Stimulated activated CD8-positive, alpha-beta memory T cell treated with anti-CD3 and anti-CD28 coated beads, Interleukin-15, amount 100 ng/mL, for 24 hours (primary cell): ENCODE results near the gene AQP9.
"Not testable (repeated sequence)": the region's sequence is repeated elsewhere in the genome, so short reads cannot be mapped to it uniquely, and the experiment has no call there.

Experiments used
- DNase-seq: peaks from one replicate; pipeline ENCODE4 v3.0.0-alpha.2; 2020; ENCODE audit warnings: low read depth

Gene AQP9

DNA sequence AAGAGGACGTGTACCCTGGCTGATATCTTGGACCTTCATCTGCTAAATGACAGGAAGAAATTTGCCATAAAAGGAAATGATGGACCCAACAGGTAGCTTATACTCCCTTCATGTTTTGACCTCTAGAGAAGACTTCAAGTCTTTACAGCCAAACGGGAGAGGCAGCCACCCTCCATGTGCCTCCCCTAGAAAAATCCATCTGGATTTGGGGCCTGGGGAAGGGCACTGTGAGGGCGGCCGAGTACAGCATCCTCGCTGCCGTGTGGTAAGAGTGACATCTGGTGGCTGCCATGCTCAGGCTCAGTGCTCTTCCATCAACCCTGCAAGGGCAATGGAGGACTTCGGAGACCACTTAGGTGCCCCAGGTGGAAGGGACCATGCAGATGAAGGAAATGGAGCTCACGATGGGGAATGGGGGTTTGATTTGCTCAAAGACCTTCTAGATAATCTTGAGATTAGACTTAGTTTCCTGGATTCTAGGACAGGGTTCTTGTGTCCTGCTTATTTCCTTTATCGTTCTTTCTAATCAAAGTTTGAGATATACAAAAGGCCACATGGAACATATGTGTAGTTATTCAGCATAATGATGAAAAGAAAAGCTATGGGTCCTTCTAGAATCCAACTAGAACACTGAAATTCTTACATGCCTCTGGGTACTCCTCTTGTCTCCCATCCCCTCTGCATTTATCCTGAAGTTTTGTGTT is 44.4 kb downstream of the AQP9 start:
- no peak for DNase-seq

DNA sequence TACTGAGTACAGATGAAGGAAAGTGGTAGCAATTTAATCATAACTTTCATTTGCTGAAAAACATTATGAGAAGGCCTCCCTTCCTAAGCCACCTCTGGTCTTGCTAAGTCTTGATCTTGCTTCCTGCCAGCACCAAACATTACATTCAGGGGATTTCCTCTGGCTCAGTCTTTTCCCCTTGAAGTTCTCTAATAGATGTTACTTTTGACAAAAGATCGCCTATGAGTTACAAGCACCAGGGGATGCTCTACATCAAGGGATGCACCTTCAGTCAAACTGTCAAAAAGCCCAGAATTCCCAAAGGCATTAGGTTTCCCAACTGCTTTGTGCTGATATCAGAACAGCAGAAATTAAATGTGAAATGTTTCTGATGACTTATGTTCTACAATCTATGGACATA is 47.3 kb downstream of the AQP9 start:
- no peak for DNase-seq

DNA sequence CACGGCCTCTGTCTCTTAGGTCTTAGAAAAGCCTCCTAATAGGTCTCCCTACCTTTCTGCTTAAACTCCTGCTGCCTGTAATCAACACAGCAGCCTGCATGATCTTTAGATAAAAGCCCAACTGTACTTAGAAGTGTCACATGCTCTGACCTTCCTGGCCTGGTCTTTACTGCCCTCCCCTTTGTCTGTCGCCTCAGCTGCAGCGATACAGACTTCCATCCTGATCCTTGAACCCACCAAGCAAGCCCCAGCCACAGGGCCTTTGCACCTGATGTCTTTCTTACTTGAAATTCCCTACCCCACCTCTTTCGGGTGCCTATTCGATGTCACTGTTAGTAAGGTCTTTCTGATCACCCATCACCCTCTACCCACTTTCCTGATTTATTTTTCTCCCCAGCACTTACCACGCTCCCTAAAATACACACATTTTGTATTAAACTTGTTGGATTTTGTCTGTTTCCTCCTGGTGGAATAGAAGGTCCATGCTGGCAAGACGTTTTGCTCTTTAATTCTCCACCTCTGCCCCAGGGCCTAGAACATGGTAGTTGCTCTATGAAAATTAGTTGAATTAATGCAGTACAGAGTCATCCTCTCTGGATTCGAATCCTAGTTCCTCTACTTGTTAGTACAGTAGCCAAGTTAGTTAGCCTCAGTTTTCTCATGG is 51.1 kb downstream of the AQP9 start:
- no peak for DNase-seq

DNA sequence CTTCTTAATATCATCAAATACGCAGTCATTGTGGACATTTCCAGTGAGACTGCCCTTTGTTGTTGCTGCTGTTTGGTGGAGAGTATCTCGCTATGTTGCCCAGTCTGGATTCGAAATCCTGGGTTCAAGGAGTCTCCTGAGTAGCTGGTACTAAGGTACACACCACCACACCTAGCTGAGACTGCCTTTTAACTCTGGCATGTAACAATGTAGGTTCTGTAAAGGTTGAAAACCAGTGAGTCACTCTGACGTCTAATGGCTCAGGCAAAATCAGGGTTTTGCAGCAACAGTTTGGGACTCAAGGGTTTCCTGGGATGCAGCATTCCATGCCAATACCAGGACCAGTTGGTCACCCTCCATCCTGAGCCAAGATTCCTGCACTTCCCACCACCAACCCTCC is 52.2 kb downstream of the AQP9 start:
- no peak for DNase-seq

DNA sequence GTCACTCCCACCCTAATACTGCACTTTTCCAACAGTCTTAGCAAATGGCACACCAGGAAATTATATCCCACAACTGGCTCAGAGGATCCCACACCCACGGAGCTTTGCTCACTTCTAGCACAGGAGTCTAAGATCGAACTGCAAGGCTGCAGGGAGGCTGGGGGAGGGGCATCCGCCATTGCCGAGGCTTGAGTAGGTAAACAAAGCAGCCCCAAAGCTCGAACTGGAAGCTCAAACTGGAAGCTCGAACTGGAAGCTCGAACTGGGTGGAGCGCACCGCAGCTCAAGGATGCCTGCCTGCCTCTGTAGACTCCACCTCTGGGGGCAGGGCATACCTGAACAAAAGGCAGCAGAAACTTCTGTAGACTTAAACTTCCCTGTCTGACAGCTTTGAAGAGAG is 55.5 kb downstream of the AQP9 start:
- DNase-seq = not testable (repeated sequence)

DNA sequence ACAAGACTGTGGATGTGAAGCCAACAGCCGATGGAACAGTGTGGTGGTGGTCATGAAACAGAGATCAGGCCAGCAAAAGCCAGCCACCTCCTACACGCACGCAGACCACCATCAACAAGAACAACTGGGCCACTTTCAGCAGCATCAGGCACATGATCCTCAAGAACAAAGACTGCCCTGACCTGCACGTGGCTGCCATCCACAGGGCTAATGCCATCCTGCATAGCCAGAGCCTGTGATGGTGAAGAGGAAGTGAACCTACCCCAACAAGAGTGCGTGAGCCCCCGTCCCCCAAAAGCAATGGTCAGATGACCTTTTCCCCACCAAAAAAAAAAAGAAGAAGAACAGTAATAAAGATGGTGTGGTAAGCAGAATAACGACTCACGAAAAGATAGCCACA is 62.6 kb downstream of the AQP9 start:
- DNase-seq = no peak

DNA sequence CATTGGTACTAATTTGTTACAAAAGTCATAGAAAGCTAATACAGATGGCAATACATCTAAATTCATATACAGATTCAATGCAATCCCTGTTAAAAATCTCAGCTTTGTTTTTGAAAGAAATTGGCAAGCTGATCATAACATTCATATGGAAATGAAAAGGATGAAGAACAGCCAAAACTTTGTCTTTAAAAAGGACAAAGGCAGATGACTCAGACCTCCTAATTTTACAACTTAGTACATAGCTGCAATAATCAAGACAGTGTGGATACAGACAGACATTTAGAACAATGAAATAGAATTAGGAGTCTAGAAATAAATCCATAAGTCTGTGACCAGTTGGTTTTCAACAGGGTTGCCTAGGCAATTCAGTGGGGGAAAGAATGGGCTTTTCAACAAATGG is 63.3 kb downstream of the AQP9 start:
- no peak for DNase-seq

DNA sequence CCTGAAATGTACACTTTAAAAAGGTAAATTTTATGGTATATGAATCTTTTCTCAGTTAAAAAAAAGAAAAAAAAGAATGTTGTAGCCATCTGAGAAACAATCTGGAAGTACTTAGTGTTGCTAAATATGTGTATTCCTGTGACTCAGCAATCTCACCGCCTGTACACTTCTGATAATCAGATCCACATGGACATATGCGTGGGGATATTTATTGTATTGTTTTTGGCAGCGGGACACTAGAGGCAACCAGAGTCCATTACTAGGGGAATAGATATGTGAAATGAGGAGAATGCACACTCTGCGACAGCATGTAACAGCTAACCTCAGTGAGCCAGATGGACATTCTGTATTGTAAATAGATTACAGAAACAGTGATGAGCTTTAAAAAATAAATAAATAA is 65.4 kb downstream of the AQP9 start:
- DNase-seq = no peak

DNA sequence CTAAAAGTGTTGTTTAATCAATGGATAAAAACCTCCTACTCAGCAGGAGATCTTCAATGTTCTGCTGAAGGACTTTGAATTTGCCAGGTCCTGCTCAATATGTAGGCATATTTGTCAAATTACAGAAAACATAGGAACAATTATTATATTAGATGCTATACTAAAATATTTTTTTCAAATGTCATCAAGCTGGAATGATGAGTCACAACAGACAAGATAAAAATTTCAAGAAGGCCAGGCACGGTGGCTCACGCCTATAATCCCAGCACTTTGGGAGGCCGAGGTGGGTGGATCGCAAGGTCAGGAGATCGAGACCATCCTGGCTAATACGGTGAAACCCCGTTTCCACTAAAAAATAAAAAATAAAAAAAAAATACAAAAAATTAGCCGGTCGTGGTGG is 68.0 kb downstream of the AQP9 start:
- DNase-seq = no peak

DNA sequence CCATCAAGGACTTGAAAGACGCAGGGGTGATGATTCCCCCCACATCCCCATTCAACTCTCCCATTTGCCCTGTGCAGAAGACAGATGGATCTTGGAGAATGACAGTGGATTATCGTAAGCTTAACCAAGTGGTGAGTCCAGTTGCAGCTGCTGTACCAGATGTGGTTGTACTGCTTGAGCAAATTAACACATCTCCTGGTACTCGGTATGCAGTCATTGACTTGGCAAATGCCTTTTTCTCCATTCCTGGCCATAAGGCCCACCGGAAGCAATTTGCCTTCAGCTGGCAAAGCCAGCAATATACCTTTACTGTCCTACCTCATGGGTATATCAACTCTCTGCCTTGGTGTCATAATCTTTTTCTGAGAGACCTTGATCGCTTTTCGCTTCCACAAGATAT is 70.0 kb downstream of the AQP9 start:
- not testable (repeated sequence) for DNase-seq

DNA sequence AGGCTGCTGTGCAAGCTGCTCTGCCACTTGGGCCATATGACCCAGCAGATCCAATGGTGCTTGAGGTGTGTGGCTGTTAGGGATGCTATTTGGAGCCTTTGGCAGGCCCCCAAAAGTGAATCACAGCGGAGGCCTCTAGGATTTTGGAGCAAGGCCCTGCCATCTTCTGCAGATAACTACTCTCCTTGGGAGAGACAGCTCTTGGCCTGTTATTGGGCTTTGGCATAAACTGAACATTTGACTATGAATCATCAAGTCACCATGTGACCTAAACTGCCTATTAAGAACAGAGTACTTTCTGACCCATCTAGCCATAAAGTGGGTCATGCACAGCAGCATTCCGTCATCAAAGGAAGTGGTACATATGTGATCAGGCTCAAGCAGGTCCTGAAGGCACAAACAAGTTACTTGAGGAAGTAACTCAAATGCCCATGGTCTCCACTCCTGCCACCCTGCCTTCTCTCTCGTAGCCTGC is 70.9 kb downstream of the AQP9 start:
- not testable (repeated sequence) for DNase-seq

DNA sequence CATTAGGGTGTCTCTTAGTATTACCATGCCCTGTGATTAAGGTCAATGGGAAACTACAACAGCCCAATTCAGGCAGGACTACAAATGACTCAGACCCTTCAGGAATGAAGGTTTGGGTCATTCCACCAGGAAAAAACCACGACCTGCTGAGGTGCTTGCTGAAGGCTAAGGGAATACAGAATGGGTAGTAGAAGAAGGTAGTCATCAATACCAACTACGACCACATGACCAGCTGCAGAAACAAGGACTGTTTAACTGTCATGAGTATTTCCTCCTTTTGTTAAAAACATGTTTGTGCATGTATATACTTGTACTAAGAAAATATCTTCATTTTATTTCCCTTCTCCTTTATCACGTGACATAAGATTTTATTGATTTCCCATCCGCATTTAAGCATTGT is 71.8 kb downstream of the AQP9 start:
- not testable (repeated sequence) for DNase-seq

DNA sequence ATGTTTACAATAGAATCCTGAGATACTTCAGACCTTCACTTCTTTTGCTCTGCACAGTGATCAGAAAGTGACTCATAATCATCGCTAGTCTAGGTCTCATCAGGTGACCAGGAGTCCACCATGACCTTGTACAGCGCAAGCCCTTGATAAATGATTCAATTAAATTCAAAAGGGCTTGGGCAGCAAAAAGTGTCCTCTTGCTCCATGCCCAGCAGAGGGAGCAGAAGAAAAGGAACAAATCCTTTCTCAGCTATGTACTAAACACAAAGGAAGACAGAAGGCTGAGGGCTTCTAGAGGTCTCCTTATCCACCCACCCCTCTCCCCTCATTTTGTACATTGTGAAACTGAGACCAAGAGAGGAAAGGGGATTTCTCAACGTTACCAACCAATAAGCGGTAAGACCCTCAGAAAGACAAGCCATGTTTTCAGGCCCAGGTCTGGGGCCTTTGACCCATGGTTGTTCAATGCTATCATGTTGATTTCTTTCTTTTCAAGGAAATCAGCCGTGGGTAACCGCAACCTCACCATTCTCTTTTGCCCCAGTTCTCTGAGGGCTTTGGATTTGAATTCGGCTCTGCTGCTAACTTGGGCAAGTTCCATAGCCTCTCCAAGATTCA is 74.8 kb downstream of the AQP9 start:
- no peak for DNase-seq

DNA sequence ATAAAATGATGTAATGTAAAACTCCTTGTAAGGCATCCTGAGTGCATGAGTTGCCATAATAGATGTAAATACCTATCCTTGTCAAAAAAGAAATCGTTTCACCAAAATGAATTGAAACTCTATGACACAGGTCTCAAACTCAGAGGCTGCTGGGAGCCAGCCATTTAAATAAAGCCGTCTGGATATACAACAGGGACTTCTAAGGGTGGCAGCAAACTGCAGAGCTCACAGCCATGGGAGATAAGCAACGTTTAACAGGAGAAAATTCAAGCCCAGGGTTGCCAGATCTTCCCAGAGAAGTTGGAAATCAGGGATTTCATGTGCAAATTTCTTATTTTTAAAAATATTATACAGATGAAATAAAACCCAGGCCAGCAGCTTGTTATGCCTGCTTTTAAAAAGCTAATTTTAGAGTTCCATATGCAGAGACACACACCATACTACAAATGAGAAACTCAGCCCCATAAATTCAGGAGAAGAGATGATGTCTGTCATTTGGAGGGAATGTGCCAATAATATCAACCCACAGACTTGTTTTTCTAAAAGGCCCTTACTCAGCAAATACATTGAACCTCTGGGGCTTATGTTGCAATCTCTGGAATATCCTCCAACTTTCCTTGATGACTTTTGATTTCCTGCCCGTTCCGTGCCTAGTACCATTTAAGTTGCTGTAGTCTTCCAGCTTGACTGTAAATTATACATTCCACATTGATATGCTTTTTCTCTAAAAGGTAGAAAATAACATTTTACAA is 75.6 kb downstream of the AQP9 start:
- no peak for DNase-seq

DNA sequence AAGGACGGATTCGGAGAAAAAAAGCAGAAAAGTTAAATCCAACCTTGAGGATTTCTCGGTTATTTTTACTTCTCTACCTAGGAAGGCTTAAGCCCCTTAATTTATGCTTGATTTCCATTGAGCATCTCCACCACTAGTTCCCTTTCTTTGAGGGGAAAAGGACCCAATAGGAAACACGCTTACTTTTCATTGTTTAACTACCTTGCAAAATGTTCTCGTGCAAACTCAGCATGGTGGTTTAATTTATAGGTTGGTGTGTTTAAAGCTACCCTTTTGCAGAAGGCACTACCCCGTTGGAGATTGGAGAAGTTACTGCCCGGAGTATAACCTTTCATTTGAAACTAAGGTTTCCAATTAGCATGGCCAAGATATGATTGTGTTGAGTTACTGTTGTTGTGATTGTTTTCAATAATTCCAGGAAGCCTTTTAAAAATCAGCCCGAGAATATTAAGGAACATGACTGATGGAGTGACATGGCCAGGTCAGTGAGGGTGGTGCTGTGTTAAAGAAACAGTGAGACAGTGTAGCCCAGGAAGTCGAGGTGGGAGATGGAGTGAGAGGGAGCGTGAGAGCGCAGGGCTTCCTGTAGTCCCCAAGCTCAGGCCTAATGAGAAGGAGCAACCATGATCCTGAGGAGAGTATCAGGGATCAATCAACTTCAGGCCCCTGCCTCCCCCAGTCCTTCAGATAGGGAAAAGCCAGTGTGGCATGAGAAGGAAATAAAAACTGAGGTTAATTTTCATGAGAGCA is 76.6 kb downstream of the AQP9 start:
- DNase-seq = no peak

DNA sequence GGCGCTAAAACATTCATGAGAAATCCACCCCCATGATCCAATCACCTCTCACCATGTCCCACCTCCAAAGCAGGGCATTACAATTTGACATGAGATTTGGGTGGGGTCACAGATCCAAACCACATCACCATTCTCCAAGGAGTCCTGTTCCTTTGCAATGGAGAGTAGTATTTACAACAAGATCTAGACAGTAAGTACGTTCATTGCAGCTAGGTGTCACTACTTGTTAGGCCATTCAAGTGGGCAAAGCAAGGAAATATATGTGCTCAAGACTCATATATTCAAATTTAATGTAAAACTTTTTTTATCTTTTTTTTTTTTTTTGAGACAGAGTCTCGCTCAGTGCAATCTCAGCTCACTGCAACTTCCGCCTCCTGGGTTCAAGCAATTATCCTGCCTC is 79.3 kb downstream of the AQP9 start:
- DNase-seq = no peak

DNA sequence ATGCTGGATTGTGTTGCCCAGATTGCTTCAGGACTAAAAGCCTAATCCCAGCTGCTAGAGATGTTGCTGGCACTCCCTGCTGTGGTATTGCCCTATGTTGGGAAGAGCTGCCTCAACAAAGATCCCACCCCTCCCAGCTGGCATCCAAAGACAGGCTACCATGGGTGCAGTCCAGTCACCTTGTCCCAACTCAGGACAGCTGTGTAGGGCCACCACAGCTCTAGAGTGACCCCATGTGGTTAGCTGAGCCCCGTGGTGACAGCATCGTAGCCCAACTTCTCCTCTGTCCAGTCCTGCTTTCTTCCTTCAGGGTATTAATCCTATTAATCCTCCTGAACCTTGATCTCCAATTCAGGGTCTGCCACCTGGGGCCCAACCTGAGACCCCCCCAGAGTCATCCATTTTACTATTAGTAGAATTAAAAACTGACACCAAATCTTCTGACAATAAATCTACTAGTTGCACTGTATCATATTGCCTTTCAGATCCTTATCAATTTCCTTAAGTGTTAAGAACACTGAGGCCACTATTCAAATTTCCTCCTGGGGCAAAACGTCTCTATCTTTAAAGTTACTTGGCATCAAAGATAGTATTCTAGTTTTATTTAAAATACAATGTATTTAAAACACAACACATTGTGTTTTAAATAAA is 83.5 kb downstream of the AQP9 start:
- DNase-seq = no peak

DNA sequence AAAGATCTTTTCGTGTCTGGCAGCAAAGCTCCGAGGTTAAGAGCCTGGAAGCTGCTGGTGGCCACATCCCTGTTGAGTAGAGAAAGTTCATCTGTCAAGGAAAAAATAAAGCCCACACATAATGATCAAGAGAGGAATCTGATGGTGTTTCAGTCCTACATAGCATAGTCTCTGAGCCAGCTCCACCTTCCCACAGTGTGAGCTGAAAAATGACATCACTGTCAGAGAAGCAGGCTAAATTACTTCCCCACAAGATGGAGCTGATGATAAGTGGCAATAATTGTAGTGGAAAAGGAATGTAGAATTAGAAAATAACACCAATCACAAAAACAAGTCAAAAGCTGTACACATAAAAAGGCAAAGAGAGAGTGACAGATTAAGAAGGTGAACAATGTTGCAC is 84.5 kb downstream of the AQP9 start:
- DNase-seq = no peak

DNA sequence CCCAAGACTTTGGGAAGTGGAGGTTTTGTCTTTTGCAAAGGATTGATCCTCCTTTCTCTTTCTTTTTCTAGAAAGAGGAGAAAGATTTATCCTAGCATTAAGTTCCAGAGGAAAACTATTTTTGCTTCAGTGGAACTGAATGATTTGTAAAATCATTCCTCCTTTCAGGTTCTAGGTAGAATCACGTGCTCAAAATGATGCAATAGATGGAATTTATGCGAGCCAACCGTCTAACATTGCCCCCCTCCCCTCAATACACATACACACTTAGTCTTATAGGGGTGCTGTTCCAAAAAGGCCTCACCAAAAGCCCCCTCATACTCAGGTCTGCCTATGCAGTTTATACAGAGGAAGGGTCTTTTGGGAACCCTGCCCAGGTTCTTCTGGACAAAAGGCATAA is 85.3 kb downstream of the AQP9 start:
- no peak for DNase-seq

DNA sequence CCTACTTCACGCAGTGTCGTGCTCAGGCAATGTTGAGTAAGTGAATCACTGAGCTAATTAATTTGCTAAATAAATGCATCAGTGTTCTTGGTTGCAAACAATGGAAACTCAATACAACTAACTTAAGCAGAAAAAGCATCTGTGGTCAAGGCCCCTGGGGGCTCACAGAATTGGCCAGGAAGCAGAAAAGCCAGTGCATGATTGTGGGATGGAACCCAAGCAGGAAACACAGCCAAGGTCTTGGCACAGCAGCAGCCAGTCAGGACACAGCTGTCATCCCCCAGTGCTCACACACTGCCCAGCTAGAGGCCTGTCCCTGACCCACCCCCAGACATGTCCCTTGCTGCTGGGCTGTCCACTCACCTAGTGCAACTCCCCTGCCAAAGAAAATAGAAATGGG is 85.9 kb downstream of the AQP9 start:
- no peak for DNase-seq

DNA sequence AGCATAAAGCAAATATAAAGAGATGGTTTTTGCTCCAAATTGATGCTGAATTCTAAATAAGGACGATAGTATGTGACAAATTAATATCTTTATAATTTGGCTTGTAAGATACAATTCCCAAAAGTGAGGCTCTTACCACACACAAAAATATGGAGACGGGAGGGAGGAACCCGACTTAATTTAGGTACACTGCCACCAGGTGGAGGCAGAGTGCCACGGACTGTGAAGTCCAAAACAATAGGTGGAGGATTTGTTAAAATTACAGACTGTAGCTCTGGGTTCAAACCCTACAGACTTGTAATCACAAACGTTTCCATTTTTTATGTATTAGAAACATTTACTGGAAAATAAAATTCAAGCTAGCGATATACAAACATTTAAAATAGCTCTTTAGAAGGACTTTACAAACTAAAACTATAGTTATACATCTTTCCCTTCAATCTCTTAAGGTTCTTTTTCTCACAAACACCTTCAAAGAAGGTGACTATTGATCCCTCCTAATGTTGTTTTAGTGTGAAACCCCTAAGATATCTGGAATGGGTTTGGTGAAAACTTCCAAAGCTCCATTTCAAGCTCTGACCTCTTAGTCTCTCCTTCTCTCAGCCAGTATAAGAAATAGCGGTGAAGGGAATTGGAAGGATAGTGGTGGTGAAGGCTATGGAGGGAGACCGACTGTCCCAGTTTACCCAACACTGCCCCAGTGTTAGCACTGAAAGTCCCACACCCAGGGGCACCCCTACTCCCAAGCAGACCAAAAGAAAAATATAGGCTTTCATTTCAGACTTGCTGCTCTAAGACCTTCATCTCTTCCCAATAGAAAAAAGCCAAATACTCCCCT is 89.7 kb downstream of the AQP9 start:
- peak; percentile 36 for DNase-seq
